HL-60 (cell line): ENCODE results near the gene RNF166.
A peak's percentile ranks its signal among the peaks of the same experiment; 100 is the strongest.

Experiments
- DNase-seq, 2 experiments: peaks; one replicate each; pipeline ENCODE4 v3.0.0-alpha.2; 2010 to 2020; ENCODE audit warnings: low read depth in 1 of 2, low spot score in 1 of 2
- H3K27ac ChIP-seq: fragments of 250-450 bp; sonication (Bioruptor Pico); replicated peaks from 2 replicates; pipeline ENCODE4 v1.5.1; 2020; ENCODE audit warnings: mild to moderate bottlenecking, moderate library complexity
- H3K27me3 ChIP-seq: fragments of 250-450 bp; sonication (Bioruptor Pico); 2 replicates; pipeline ENCODE4 v1.5.1; 2021; ENCODE audit warnings: mild to moderate bottlenecking, moderate library complexity; ENCODE audit not compliant: insufficient read depth, poor library complexity, severe bottlenecking
- H3K4me3 ChIP-seq: replicated peaks from 2 replicates; pipeline ENCODE4 v1.5.1; 2011; ENCODE audit warnings: mild to moderate bottlenecking, control low read depth, low read length; ENCODE audit not compliant: insufficient read depth
- GABPA ChIP-seq: IDR thresholded peaks from 2 replicates; pipeline ENCODE4 v1.6.1; 2012; ENCODE audit warnings: low read depth
- POLR2AphosphoS5 ChIP-seq: IDR thresholded peaks from 2 replicates; pipeline ENCODE4 v1.6.1; 2012; ENCODE audit warnings: low read depth
- SPI1 ChIP-seq: IDR thresholded peaks from 2 replicates; pipeline ENCODE4 v1.6.1; 2012; ENCODE audit warnings: low read depth, mild to moderate bottlenecking, borderline replicate concordance
- TF ChIP-seq, protein P1 (sequence below): IDR thresholded peaks from one replicate; pipeline ENCODE4 v1.5.1; 2011; ENCODE audit warnings: low read length, control low read depth, inconsistent platforms; ENCODE audit not compliant: insufficient read depth
- TF ChIP-seq, protein P2 (sequence below): IDR thresholded peaks from 2 replicates; pipeline ENCODE4 v1.6.1; 2012; ENCODE audit warnings: low read depth; ENCODE audit not compliant: insufficient replicate concordance

The RNF166 gene

DNA sequence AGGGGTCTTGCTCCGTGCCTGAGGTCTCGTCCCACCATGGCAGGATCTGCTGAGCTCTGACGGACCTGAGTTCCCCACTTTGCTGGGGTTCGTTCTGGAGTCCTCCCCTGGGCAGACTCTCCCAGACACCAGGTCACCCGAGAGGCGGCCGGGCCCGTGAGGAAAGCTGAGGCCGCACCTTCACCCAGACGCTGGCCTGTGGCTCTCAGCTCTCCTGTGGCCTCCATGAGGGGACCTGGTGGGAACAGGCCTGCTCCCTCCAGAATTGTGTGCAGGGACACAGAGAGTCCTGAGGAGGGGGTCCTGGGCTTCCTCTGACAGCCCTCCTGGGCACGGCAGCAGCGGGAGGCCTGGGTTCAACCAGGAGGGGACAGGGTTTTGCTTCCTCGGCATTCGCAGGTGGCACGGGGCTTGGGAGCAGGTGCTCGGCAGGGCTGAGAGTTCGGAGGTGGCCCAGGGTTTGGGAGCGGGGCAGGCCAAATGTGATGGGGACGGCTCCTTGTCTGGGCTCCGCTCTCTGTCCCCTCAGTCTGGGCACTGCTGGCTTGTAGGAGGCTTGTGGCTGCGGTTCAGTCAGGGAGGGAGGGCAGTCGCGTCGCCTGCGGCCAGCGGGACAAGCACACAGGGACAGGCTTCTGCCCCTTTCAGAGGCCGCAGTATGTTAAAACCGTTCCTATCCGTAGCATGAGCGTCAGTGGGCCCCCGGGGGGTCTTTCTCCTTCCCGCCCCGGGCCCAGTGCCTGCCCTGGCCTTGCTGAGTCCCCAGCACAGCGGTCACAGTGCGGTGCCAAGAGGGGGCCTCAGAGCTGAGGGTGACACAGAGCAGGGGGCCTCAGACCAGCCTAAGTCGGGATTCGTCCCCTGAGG is 11.8 kb downstream of the RNF166 start:
- Histone ChIP-seq H3K4me3 (no peak overlapping the region), H3K27ac (no peak overlapping the region), H3K27me3 (no peaks in the 10 kb centered on the region)
- no peak for DNase-seq
- TF ChIP-seq, protein P1, sequence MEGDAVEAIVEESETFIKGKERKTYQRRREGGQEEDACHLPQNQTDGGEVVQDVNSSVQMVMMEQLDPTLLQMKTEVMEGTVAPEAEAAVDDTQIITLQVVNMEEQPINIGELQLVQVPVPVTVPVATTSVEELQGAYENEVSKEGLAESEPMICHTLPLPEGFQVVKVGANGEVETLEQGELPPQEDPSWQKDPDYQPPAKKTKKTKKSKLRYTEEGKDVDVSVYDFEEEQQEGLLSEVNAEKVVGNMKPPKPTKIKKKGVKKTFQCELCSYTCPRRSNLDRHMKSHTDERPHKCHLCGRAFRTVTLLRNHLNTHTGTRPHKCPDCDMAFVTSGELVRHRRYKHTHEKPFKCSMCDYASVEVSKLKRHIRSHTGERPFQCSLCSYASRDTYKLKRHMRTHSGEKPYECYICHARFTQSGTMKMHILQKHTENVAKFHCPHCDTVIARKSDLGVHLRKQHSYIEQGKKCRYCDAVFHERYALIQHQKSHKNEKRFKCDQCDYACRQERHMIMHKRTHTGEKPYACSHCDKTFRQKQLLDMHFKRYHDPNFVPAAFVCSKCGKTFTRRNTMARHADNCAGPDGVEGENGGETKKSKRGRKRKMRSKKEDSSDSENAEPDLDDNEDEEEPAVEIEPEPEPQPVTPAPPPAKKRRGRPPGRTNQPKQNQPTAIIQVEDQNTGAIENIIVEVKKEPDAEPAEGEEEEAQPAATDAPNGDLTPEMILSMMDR: no peak
- no peak for TF ChIP-seq SPI1
- no peak for TF ChIP-seq GABPA
- TF ChIP-seq POLR2AphosphoS5: no peak

DNA sequence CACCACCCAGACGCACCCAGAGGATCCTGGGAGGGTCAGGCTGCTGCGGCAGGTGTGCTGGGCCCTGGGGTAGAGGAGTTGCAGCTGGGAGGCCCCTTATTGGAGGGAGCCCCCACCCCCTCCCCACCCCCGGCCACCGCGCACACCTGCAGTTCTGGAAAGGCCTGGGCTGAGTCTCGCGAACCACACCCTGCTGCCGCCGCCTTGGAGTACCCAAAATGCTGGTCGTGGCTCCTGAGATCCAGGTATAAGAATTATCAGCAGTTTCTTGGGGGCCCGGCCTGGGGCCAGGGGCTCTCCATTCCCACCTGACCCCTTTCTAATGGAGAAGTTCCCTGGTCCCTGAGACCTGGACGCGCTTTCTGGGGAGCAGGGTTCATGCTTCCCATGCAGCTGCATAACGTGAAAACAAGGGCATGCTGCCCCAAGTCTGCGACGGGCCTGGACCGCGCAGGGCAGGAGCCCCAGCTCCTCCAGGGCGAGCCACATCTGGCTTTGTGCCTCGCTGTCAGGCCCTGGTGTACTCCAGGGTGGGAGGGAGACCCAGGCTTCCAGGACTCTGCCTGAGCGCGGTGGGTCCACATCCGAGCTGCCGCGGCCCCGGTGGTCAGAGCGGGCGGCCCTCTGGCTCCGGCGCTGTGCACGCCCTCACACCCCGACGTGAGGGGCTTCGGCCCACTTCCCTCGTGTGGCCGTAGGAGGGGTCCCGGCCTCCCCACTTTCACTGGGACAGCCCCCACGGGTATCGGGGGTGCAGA is 12.6 kb downstream of the RNF166 start:
- H3K27ac ChIP-seq: no peak overlapping the region

DNA sequence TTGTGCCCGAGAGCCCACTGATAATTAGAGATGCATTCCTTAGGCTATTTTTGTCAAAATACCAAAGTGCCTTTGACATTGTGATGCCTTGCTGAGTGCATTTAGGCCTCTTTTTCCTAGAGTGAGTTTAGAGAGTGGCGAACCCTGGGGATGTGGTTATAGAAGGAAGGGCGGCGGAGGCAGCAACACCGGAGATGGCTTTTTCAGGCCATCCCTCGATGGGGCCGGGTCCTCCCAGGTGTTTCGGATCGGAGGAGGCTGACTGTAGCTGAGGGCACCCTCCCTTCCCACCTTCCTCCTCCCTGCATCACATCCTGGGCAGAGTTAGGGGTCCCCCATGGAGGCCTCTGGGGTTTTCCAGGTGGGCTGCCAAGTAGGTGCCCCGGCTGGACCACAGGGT is 13.3 kb downstream of the RNF166 start:
- peak overlapping the region; percentile 41; the same call in 1 of the 2 replicates for H3K27ac ChIP-seq
- no peak overlapping the region for H3K4me3 ChIP-seq
- TF ChIP-seq, protein P1: no peak
- TF ChIP-seq SPI1 (no peak), GABPA (no peak), POLR2AphosphoS5 (no peak)
- TF ChIP-seq, protein P2, sequence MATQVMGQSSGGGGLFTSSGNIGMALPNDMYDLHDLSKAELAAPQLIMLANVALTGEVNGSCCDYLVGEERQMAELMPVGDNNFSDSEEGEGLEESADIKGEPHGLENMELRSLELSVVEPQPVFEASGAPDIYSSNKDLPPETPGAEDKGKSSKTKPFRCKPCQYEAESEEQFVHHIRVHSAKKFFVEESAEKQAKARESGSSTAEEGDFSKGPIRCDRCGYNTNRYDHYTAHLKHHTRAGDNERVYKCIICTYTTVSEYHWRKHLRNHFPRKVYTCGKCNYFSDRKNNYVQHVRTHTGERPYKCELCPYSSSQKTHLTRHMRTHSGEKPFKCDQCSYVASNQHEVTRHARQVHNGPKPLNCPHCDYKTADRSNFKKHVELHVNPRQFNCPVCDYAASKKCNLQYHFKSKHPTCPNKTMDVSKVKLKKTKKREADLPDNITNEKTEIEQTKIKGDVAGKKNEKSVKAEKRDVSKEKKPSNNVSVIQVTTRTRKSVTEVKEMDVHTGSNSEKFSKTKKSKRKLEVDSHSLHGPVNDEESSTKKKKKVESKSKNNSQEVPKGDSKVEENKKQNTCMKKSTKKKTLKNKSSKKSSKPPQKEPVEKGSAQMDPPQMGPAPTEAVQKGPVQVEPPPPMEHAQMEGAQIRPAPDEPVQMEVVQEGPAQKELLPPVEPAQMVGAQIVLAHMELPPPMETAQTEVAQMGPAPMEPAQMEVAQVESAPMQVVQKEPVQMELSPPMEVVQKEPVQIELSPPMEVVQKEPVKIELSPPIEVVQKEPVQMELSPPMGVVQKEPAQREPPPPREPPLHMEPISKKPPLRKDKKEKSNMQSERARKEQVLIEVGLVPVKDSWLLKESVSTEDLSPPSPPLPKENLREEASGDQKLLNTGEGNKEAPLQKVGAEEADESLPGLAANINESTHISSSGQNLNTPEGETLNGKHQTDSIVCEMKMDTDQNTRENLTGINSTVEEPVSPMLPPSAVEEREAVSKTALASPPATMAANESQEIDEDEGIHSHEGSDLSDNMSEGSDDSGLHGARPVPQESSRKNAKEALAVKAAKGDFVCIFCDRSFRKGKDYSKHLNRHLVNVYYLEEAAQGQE: no peak
- DNase-seq: no peak
- no peaks in the 10 kb centered on the region for H3K27me3 ChIP-seq

More for the DNA sequence above, 12.6 kb downstream of the RNF166 start:
- TF ChIP-seq, protein P2: no peak
- TF ChIP-seq POLR2AphosphoS5: no peak
- no peak for TF ChIP-seq SPI1
- no peak for TF ChIP-seq GABPA
- TF ChIP-seq, protein P1: no peak
- H3K27me3 ChIP-seq: no peaks in the 10 kb centered on the region
- H3K4me3 ChIP-seq: no peak overlapping the region
- DNase-seq: no peak
